GM19025 (cell line): ENCODE measurements around the gene STK17B.
"Not testable (repeated sequence)": the region's sequence is repeated elsewhere in the genome, so short reads cannot be mapped to it uniquely, and the experiment has no call there.

ENCODE experiments used
- ATAC-seq: cut with Tn5 transposase; IDR thresholded peaks from one replicate; pipeline ENCODE4 v1.9.1; 2021; ENCODE audit warnings: mild to moderate bottlenecking, low read depth, moderate library complexity; ENCODE audit not compliant: unreplicated experiment

The STK17B gene

DNA sequence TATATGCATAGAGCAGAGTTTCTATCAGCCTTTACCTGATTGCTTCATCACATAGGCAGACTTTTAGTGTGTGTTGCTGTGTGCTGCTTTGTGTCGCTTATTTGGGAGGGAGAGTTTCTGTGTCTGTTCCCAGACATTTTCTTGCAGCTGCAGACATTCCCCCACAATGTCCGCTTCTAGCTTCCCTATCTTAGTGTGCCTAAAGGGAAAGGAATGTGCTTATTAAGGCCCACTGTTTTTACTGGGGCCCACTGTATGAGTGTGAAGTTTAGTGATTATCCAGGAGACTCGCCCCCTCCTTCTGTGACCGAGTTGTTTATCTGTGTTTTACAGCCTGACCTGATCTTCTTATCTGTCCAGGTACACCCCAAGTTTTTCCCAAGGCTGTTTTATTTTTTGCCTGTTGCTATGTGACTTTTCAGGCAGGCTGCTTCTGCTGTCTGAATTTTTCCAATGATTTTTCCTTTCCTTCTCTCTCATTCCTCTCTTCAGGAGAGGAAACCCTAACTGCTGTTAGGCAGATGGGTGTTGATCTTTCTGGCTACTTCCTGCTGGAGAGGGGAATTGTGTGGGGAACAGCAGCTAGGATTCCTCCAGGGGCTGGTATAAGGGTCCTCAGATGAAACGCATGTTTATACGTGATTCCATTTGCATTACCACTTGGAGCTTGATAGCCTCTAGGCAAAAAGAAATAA lies 47.6 kb downstream of the STK17B start:
- no peak for ATAC-seq

DNA sequence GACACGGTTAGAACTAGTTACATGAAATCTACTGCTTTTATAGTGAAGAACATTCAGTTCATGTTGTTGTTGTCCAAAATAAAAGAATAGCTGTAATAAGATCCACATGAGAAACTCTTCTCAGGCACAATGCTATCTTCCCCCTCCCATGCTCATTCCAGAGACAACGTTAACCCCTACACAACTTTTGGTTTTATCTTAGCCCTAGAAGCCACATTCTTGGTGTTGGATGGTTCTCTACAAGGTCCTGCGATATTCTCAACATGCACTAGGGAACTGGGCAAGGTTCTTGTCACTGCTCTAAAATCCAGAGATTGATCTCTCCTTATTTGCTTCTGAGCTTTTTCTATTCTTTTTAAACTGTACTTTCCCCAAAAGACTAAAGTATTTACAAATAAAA lies 51.5 kb downstream of the STK17B start:
- no peak for ATAC-seq

DNA sequence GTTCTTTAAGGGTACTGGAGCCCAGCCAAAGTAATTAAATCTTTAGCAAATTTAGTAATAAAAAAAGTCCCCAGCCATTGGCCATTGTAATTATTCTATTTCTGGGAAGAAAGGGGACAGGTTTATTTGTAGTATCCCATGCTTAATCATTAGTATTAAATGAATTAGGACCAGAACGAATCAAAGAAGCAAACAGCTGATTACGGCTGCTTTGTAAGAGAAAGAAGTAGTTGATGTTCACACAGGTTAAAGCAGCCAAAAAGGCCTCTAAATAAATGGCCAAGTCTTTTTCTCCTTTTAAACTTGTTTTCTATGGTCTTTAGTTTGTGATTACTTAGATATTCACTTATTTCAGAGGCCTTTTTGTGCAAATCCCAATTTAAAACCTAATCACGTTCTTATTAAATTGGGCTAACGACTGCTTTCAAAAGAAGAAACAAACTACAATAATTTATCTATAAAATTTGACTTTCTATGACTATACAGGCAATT lies 54.1 kb downstream of the STK17B start:
- ATAC-seq: no peak

DNA sequence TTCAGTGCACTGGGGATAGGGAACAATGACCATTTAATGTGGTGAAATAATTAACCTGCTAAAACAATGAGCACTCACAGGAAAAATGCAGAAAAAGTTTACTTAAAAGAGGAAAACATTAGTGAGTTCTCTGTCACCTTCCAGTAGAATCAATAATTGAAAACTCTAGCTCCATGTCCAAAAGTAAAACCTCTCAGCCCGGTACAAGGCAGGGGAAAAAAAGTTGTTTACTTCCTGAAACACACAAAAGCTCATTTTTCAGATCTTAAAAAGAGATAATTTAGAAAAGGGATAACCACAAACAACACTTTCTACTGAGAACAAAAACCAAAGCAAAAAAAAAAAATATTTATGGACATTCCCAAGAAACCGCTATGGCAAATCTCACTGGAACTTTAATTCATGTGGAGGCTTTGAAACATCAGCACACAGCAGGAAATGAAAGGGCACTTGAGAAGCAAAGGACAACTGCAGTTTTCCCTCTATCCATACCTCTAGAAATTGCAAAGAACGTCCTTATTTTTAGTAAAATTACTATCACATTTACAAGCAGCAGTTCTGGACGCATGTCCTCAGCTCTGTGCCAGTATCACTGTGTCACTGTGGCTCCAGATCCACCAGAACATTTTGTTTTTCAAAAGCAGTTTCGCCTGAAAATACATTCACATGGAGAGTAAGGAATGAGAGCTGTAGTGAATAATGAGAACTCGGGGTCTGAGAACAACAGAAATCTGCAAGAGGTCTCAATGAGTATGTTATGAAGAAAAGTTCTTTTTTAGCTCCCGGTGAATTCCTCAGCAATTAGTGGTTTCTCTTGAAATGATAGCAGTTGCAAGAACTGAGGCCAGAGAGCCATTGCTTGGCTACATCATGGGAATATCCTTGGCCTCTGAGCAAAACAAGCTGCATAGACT lies 58.1 kb downstream of the STK17B start:
- no peak for ATAC-seq

DNA sequence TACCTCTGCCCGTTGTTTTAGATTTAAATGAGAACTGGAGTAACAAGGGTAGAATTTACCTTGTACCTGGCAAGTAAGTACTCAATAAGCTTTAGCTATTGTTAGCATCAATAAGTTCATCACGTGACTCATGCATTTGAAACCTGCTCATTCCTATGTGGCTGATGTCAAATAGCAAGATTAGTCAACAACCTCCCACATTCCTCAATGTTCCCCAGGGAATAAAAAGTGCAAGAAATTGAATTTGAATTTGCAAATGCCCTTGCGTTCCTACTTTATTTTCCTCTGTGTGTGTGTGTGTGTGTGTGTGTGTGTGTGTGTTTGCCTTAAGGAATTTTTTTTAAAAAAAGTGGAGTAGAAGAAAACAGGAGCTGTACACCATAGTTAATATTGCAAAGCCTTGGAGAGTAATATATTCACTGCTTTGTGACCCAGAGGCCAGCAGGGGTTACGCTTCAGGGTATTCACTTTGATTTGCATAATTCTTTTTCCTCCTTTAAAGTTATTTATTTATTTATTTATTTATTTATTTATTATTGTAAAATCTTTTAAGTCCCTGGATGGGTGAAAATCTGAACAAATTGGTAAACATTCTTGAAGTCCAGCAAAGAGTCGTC lies 58.9 kb downstream of the STK17B start:
- ATAC-seq: no peak

DNA sequence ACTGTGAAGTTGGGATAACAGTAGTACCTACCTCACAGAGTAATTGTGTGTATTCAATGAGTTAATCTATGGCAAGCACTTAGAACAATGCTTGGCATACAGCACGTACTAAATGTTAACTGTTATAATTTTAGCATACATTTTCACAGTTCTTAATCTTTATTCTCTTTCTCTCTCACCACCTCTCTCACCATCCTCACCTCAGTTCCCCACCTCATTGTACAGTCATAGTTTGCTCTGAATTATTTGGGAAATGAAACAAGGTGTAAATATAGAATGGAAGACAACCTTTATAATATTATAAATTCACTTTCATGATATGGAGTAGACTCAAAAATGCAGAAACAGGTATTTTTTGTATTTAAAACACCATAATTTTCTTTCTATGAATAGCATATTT lies 62.8 kb downstream of the STK17B start:
- ATAC-seq: no peak

DNA sequence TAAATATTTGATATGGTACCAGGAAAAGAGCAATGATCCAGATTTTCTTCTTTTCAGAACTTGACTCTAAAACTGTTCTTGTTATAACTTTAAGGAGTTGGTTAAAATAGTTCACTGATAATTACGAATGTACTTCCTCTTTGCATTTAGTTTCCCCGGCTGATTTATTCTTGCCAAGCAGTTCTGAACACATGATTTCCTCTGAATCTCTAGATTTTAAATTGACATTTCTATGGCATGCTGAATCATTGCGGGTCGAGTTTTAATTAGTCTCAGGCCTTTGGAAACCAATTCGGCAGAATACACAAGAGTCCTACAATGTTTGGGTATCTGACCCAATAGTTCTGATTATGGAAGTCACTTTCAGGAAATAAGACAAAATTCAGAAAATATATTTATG lies 65.4 kb downstream of the STK17B start:
- ATAC-seq: no peak

DNA sequence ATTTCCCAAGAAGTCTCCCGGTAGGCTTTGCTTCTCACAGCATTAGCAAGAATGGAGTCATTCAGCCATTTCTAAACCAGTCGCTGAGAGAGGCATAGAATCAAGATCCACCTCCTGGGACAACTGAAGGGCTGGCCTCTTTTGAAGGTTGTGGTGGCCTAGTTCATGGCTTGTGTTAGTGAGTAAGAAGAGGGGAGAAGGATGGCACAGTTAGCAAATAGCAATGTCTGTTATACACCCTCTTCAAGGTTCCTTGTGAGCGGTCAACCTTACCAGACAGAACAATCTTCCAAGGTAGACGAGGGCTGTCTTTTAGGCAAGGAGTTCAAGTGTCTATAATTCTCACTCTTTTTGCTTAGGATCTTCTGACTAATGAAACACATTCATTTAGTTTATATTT lies 67.3 kb downstream of the STK17B start:
- no peak for ATAC-seq

DNA sequence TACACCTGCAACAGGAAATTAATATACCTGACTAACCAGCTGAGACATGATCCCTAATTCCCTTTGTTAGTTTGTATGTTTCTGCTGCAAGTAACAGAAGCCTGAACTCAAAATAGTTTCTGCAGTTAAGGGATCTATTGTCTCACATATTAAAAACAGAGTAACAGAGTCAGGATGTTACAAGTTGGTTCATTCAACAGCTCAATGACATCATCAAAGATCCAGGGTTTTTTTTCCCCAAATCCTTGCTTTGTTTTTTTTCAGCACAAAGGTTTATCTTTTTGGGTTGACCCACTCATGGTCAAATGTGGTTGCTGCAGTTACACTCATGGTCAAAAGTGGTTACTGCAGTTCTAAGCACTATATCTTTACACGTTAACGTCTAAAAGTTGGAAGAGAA lies 67.8 kb downstream of the STK17B start:
- no peak for ATAC-seq

DNA sequence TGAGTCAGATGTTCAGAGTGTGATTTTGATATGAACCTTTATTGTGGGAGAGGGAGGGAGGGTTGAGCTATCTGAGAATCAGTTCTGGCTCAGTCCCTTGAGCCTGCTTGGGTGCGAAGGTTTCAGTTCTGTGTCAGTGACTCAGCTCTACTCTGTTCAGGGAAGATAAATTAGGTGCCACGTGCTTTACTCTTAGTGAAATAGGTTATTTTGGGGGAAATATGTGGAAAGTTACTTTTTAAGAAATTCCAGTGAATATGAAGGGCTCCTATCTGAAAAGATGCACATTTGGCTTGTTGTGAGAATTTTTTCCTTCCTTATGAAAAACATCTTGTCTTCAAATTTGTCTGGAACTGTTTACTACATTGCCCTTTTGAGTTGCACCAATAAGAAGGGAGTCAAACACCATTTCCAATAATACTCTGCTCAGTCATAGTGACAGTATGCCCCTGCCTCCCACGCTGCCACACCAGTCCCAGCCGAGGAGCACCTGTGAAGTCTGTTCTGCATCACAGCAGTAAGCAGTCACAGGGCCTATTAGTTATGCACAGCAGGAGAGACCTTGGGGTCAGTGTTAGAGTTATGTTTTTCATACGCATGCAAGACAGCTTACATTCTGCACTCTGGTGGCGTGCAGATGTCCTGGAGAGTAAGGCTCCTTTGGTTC lies 69.9 kb downstream of the STK17B start:
- peak; percentile 95 for ATAC-seq

DNA sequence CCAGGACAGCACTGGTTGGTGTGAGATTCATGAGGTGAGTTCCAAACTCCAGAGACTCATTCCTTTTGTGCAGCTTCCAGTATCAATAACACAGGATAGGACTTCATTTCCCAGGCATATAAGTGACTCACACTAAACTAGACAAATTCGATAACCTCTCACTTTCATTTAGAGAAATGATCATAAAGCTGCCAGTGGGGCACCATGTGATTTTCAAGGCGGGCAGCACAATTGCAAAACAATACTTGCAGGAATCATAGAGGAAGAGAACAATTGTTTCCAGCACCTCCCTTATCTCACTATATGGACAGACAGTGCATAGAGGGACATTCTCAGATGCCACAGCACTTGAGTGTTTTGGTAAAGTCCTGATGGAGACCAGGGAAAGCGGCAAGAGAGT lies 71.5 kb downstream of the STK17B start:
- no peak for ATAC-seq

DNA sequence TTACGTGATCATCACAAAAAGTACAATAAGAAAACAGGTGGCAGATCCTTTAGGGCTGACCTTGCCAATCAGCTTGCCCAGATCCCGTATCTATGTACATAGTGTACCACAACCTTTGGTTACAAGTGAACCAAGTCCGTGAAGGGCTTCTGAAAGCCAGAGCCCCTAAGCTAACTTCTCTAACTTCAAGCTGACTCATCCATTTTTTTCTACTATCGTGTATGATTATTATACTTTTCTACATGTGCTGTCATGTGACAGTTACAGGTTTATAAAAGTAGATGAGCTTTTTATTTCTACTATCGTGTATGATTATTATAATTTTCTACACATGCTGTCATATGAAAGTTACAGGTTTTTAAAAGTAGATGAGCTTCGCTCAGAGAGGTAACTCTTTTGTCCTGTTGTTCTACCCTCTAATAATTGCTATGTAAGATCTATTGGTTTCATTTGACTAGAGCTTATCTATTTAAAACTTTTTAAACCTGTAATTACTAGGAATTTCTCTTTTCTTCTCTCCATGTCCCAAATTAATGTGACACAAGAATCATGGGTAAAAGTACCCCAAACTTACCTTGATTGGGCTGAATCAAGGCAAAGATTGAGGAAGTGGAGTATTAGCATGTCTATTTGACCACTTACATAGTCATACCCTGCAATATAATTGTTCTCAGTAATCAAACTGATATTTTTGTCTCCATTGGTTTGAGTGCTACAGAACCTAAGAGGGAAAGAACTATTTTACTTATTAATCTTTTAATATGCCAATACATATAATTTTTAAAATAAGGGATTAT lies 73.3 kb downstream of the STK17B start:
- no peak for ATAC-seq

DNA sequence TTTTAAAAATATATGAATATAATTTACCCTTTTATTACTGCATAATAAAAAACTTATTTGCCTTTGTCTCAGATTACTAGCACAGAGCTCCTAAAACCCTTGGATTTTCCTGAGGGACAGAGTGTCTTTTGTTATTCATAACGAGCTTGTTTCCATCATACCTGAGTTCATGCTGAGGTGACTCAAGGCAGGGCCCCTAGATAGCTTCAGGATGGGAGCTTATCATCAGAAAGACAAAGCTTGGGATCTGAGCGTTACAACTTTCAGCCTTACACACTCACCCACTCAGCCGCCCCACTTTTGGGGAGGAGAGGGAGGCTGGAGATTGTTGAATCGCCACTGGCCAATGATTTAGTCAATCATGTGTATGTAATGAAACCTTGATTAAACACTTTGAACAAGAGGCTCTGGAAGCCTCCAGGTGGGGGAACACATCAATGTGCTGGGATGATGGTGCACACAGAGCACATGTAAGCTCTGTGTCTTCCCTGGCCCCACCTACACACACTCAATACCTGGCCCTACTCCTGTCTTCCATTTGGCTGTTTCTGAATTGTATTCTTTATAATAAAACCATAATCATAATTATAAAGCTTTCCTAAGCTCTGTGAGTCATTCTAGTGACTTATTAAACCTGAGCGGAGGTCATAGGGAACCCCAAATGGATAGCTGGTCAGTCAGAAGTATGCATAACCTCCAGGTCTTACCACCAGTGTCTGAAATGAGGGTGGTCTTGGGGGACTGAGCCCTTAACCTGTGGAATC lies 74.2 kb downstream of the STK17B start:
- ATAC-seq: no peak

DNA sequence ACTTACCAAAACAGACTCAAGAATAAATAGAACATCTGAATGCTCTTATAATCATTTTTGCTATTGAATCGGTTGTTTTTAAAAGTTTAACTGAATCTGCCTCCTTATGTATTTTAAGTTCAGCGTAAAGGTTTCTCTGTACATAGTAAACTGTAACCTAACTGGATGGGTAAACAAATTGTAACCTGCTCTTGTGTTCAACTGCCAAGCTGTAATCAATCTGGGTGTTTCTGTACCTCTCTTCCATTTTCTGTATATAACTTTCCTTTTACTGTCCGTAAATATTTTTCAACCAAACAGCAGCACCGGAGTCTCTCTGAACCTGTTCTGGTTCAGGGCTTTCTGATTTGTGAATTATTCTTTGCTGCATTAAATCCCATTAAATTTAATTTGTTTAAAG lies 75.1 kb downstream of the STK17B start:
- ATAC-seq: no peak

DNA sequence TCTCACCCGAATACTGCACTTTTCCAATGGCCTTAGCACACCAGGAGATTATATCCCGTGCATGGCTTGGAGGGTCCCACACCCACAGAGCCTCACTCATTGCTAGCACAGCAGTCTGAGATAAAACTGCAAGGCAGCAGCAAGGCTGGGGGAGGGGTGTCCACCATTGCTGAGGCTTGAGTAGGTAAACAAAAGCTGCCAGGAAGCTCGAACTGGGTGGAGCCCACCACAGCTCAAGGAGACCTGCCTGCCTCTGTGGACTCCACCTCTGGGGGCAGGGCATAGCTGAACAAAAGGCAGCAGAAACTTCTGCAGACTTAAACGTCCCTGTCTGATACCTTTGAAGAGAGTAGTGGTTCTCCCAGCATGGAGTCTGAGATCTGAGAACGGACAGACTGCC lies 81.9 kb downstream of the STK17B start:
- not testable (repeated sequence) for ATAC-seq

DNA sequence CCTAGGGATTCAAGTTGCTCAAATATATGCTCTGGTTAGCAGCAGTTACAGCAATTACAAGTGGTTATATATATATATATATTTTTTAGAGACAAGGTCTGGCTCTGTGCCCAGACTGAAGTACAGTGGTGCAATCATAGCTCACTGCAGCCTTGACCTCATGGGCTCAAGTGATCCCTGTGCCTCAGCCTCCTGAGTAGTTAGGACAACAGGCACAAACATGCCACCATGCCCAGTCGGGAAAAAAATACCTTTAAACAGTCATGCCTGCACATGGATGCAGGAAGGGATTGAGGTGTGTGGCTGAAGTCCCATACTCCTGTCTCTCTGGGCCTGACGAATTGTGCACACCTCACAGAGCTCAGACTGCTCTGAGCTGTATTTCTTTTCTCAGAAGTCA lies 83.2 kb downstream of the STK17B start:
- no peak for ATAC-seq

DNA sequence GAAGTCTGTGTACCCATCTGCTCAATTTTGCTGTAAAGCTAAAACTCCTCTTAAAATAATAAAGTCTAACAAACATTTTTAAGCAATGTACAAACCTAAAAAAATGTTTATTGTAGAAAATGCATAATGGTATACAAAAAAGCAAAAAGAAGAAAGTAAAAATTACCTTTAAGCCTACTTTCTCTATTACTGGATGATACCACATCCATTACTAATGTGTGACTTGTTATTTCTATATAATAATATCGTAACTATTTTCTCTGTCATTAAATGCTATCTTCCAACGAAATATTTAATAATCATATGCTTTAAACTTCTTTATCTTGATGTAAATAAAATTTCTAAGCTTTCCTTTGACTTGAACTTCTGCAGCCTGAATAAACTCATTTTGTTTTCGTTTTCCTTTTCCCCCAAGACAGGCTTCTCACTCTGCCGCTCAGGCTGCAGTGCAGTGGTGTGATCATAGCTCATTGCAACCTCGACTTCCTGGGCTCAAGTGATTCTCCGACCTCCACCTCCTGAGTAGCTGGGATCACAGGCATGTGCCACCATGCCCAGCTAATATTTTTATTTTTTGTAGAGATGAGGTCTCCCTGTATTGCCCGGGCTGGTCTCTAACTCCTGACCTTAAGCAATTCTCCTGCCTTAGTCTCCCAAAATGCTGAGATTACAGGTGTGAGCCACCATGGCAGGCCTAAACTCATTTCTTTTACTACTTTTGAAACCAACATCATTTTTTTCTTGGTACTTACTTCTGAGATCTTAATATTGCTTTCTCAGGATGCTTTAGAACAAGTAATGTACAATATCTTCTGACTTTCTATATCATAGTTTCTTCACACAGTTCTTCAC lies 84.6 kb downstream of the STK17B start:
- ATAC-seq: peak; percentile 57

DNA sequence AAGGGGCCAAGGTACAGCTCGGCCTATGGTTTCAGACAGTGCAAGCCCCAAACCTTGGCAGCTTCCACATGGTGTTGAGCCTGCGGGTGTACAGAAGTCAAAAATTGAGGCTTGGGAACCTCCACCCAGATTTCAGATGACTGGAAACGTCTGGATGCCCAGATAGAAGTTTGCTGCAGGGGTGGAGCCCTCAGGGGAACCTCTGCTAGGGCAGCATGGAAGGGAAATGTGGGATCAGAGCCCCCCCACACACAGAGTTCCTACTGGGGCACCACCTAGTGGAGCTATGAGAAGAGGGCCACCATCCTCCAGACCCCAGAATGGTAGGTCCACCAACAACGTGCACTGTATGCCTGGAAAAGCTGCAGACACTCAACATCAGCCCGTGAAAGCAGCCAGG lies 87.8 kb downstream of the STK17B start:
- ATAC-seq: no peak
